Fibroblast of lung (primary cell): Measurements from ENCODE around the gene PITX3.

Source experiments
- EZH2 ChIP-seq: IDR thresholded peaks from 2 replicates; pipeline ENCODE4 v1.5.1; 2012; ENCODE audit warnings: low read length, control low read depth, mild to moderate bottlenecking; ENCODE audit errors: missing control alignments
- TF ChIP-seq, protein P1 (sequence below), 2 donors: IDR thresholded peaks in 1 of 2; conservative IDR thresholded peaks in 1 of 2; 1 replicate in 1 of 2; 2 replicates in 1 of 2; pipeline ENCODE4 v1.5.1; 2011 to 2012; ENCODE audit warnings: low read length in 2 of 2, control low read depth in 1 of 2, inconsistent platforms in 1 of 2, low read depth in 1 of 2, mild to moderate bottlenecking in 1 of 2

DNA sequence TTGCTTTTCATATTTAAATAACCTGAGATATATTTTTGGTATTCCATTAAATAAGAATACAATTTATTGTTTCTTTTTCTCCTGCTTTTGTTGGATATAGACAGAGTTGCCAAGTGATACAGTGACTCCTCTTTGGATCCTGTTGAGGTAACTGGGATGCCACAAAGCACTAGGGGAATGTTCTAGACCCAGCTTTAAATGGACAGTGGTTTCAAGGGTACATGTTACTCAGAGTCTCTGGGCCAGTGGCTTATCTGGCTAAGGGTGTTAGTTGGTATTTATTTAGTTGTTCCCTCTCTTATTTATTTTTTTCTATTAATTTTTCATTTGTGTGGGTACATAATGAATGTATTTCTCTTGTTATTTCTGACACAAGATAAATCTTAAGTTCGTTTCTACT is 13.1 kb upstream of the PITX3 start:
- TF ChIP-seq, protein P1, sequence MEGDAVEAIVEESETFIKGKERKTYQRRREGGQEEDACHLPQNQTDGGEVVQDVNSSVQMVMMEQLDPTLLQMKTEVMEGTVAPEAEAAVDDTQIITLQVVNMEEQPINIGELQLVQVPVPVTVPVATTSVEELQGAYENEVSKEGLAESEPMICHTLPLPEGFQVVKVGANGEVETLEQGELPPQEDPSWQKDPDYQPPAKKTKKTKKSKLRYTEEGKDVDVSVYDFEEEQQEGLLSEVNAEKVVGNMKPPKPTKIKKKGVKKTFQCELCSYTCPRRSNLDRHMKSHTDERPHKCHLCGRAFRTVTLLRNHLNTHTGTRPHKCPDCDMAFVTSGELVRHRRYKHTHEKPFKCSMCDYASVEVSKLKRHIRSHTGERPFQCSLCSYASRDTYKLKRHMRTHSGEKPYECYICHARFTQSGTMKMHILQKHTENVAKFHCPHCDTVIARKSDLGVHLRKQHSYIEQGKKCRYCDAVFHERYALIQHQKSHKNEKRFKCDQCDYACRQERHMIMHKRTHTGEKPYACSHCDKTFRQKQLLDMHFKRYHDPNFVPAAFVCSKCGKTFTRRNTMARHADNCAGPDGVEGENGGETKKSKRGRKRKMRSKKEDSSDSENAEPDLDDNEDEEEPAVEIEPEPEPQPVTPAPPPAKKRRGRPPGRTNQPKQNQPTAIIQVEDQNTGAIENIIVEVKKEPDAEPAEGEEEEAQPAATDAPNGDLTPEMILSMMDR (conservative IDR thresholded peaks at IDR 0.05 in 1 of 2, IDR thresholded peaks at IDR 0.05 in 1 of 2; ENCODE audit: low read depth in 1 of 2, low read length in 2 of 2), result no peak
- no peak for TF ChIP-seq EZH2
